GM21619 (cell line): Measurements from ENCODE around the gene CTIF.

Experiments used
- ATAC-seq: cut with Tn5 transposase; IDR thresholded peaks from one replicate; pipeline ENCODE4 v1.9.1; 2021; ENCODE audit not compliant: unreplicated experiment

The CTIF gene

GRCh38 chr18:48550101-48550729, 11.4 kb downstream of the CTIF start:
- no peak for ATAC-seq

- ATAC-seq, result no peak
Observed at GRCh38 chr18:48551100-48551499, 12.3 kb downstream of the CTIF start.

- no peak for ATAC-seq
Observed at GRCh38 chr18:48552130-48552529, 13.3 kb downstream of the CTIF start.

- ATAC-seq, result no peak
Observed at GRCh38 chr18:48553236-48553635, 14.4 kb downstream of the CTIF start.

- ATAC-seq, result no peak
Observed at GRCh38 chr18:48554610-48555400, 16.0 kb downstream of the CTIF start.

- ATAC-seq, result no peak
Observed at GRCh38 chr18:48555465-48555995, 16.7 kb downstream of the CTIF start.

- no peak for ATAC-seq
Observed at GRCh38 chr18:48557640-48558174, 18.9 kb downstream of the CTIF start.

- no peak for ATAC-seq
Observed at GRCh38 chr18:48558248-48558647, 19.4 kb downstream of the CTIF start.

- no peak for ATAC-seq
Observed at GRCh38 chr18:48560491-48560890, 21.7 kb downstream of the CTIF start.

- no peak for ATAC-seq
Observed at GRCh38 chr18:48562075-48562474, 23.2 kb downstream of the CTIF start.

GRCh38 chr18:48563027-48563426, 24.2 kb downstream of the CTIF start:
- no peak for ATAC-seq

GRCh38 chr18:48564139-48564538, 25.3 kb downstream of the CTIF start:
- no peak for ATAC-seq

GRCh38 chr18:48565105-48565504, 26.3 kb downstream of the CTIF start:
- ATAC-seq, result no peak

GRCh38 chr18:48566589-48566988, 27.8 kb downstream of the CTIF start:
- ATAC-seq, result no peak

- ATAC-seq, result no peak
Observed at GRCh38 chr18:48567388-48567787, 28.6 kb downstream of the CTIF start.

- ATAC-seq, result no peak
Observed at GRCh38 chr18:48569139-48569914, 30.5 kb downstream of the CTIF start.

- ATAC-seq, result no peak
Observed at GRCh38 chr18:48569915-48570264, 31.1 kb downstream of the CTIF start.

GRCh38 chr18:48570313-48570712, 31.5 kb downstream of the CTIF start:
- no peak for ATAC-seq

GRCh38 chr18:48571639-48572384, 33.0 kb downstream of the CTIF start:
- no peak for ATAC-seq

GRCh38 chr18:48572402-48573126, 33.7 kb downstream of the CTIF start:
- no peak for ATAC-seq
